A673 (cell line): Measurements from ENCODE around the gene UBE2E2. TPM values are rescaled to one million over a fixed set of nuclear protein-coding genes. Genes with fewer than 3 reads are reported as not detected.

Experiments
- BruUV-seq: library from RNA; stranded (reverse); fragments of 400-500 nt; replicated peaks from 2 replicates; lab custom pipeline; 2021; lab: Mats Ljungman, UMichigan
- CTCF ChIA-PET: fragments of 300-600 bp; sonication (Branson Sonifier 250); formaldehyde crosslinking; loops from one replicate; lab custom pipeline; 2022; ENCODE audit warnings: antibody characterized with exemption; lab: Charles Lee
- POLR2A ChIA-PET: fragments of 300-600 bp; sonication (Branson Sonifier 250); formaldehyde crosslinking; loops from one replicate; lab custom pipeline; 2022; ENCODE audit warnings: antibody characterized with exemption; ENCODE audit not compliant: low non-redundant PET; lab: Charles Lee
- DNase-seq: peaks from one replicate; pipeline ENCODE4 v3.0.0-alpha.2; 2015; ENCODE audit warnings: low spot score
- H3K27ac ChIP-seq: fragments of 200-600 bp; sonication (generic); 2 replicates; pipeline ENCODE4 v1.5.1; 2016; ENCODE audit warnings: mixed run types, low read depth, mild to moderate bottlenecking, mixed read lengths, antibody characterized with exemption, low read length; ENCODE audit not compliant: poor library complexity, severe bottlenecking
- H3K27me3 ChIP-seq: fragments of 200-600 bp; sonication (generic); replicated peaks from 2 replicates; pipeline ENCODE4 v1.6.1; 2017; ENCODE audit warnings: mixed run types, low read depth, mild to moderate bottlenecking, mixed read lengths, antibody characterized with exemption, low read length; ENCODE audit not compliant: insufficient read depth, poor library complexity
- H3K36me3 ChIP-seq: fragments of 200-600 bp; sonication (generic); 2 replicates; pipeline ENCODE4 v1.6.1; 2016; ENCODE audit warnings: mixed run types, mild to moderate bottlenecking, mixed read lengths, antibody characterized with exemption, low read length; ENCODE audit not compliant: insufficient read depth, poor library complexity, severe bottlenecking
- H3K4me1 ChIP-seq: fragments of 200-600 bp; sonication (generic); 2 replicates; pipeline ENCODE4 v1.6.1; 2017; ENCODE audit warnings: mixed run types, mild to moderate bottlenecking, mixed read lengths, antibody characterized with exemption, low read length; ENCODE audit not compliant: insufficient read depth, poor library complexity, severe bottlenecking
- H3K4me3 ChIP-seq: fragments of 200-600 bp; sonication (generic); 2 replicates; pipeline ENCODE4 v1.5.1; 2016; ENCODE audit warnings: low read depth, mixed run types, mild to moderate bottlenecking, mixed read lengths, low read length; ENCODE audit not compliant: poor library complexity, severe bottlenecking
- H3K9me3 ChIP-seq: fragments of 200-600 bp; sonication (generic); 2 replicates; pipeline ENCODE4 v1.6.1; 2016; ENCODE audit warnings: mixed run types, low read depth, mild to moderate bottlenecking, mixed read lengths, antibody characterized with exemption, low read length; ENCODE audit not compliant: poor library complexity, severe bottlenecking
- CTCF ChIP-seq: fragments of 300-800, 200-600 bp; sonication (generic); conservative IDR thresholded peaks from 2 replicates; pipeline ENCODE4 v1.5.1; 2017; ENCODE audit warnings: low read depth, mild to moderate bottlenecking, antibody characterized with exemption, low read length, moderate library complexity, mixed read lengths
- EZH2 ChIP-seq: fragments of 200-600 bp; sonication (generic); IDR thresholded peaks from 2 replicates; pipeline ENCODE4 v1.6.1; 2017; ENCODE audit warnings: borderline replicate concordance, low read depth, mild to moderate bottlenecking, mixed read lengths, antibody characterized with exemption, low read length; ENCODE audit not compliant: poor library complexity, severe bottlenecking
- intact Hi-C: fragments of 100-400 bp; cut with micrococcal nuclease; formaldehyde crosslinking; loops from one replicate; pipeline ENCODE4 v1.10.0; 2022; ENCODE audit not compliant: unreplicated experiment
- total RNA-seq: library from RNA; stranded (reverse); gene quantifications from 2 replicates; pipeline ENCODE4 v1.2.3, GENCODE V29; 2021

Gene UBE2E2
- total RNA-seq, 1 experiment from 2014 or later = 2.0 TPM

GRCh38 chr3:23496165-23496564 is 293.0 kb downstream of the UBE2E2 start:
- BruUV-seq = no TSS peak
- no peaks in the 10 kb centered on the region for H3K36me3 ChIP-seq
- no peak overlapping the region for H3K27ac ChIP-seq
- peaks cover 6% of the 10 kb centered on the region for H3K27me3 ChIP-seq
- DNase-seq = no peak
- H3K4me3 ChIP-seq = no peak overlapping the region
- H3K9me3 ChIP-seq = no peaks in the 10 kb centered on the region
- no peaks in the 10 kb centered on the region for H3K4me1 ChIP-seq
- ChIA-PET CTCF (no interaction called here), POLR2A (no interaction called here)
- no peak for TF ChIP-seq CTCF
- no peak for TF ChIP-seq EZH2
- intact Hi-C loops = no loop called here

GRCh38 chr3:23497156-23497555 is 294.0 kb downstream of the UBE2E2 start:
- CTCF ChIA-PET = no interaction called here
- intact Hi-C loops = no loop called here

GRCh38 chr3:23501201-23501802 is 298.2 kb downstream of the UBE2E2 start:
- Histone ChIP-seq H3K27me3 (peaks cover 9% of the 10 kb centered on the region), H3K36me3 (no peaks in the 10 kb centered on the region), H3K27ac (no peak overlapping the region), H3K4me1 (no peaks in the 10 kb centered on the region), H3K9me3 (no peaks in the 10 kb centered on the region), H3K4me3 (no peak overlapping the region)
- intact Hi-C loops = no loop called here
- CTCF ChIA-PET = interaction anchor here (0.6 kb wide), 1 partner anchor 391 kb away, joined by 3 read pairs; no protein-coding TSS in a partner anchor
- POLR2A ChIA-PET = no interaction called here
- TF ChIP-seq CTCF (no peak), EZH2 (no peak)
- BruUV-seq = no TSS peak
- no peak for DNase-seq

More at GRCh38 chr3:23497156-23497555, 294.0 kb downstream of the UBE2E2 start:
- POLR2A ChIA-PET = no interaction called here
- Histone ChIP-seq H3K9me3 (no peaks in the 10 kb centered on the region), H3K4me3 (no peak overlapping the region), H3K36me3 (no peaks in the 10 kb centered on the region), H3K27me3 (peaks cover 6% of the 10 kb centered on the region), H3K4me1 (no peaks in the 10 kb centered on the region), H3K27ac (no peak overlapping the region)
- TF ChIP-seq EZH2 = no peak
- no peak for TF ChIP-seq CTCF
- no peak for DNase-seq
- no TSS peak for BruUV-seq
